HepG2 (cell line): ENCODE measurements around the gene TLE2. TPM values are rescaled to one million over a fixed set of nuclear protein-coding genes. Genes with fewer than 3 reads are reported as not detected.

Experiments
- ATAC-seq: fragments of 200-7000 bp; cut with Tn5 transposase; 3 replicates; pipeline ENCODE4 v1.9.1; 2020; ENCODE audit warnings: mild to moderate bottlenecking, moderate library complexity
- BruUV-seq: library from RNA; stranded (reverse); fragments of 400-500 nt; replicated peaks from 2 replicates; lab custom pipeline; 2021; lab: Mats Ljungman, UMichigan
- CTCF ChIA-PET: fragments of 300-600 bp; formaldehyde crosslinking; extraction: SDS; loops from one replicate; lab custom pipeline; 2021; ENCODE audit warnings: low total read pairs, inconsistent platforms, low intra/inter-chr PET ratio; lab: Yijun Ruan, JAX
- POLR2A ChIA-PET: fragments of 350-600 bp; sonication (Branson Sonifier 250); formaldehyde crosslinking; loops from one replicate; lab custom pipeline; 2020; ENCODE audit warnings: antibody characterized with exemption, inconsistent platforms; lab: Yijun Ruan, JAX
- DNase-seq: peaks from one replicate; pipeline ENCODE4 v3.0.0-alpha.2; 2015; ENCODE audit warnings: low spot score
- FAIRE-seq: peaks from 3 replicates; lab custom pipeline; 2011; peaks lifted over from hg19 to GRCh38; lab: Jason Lieb, UNC
- H2AFZ ChIP-seq: one replicate; pipeline ENCODE4 v1.6.1; 2011; ENCODE audit warnings: low read length, inconsistent platforms
- H3K27ac ChIP-seq: fragments of 300-600 bp; 3 replicates; pipeline ENCODE4 v1.8.0; 2011; ENCODE audit warnings: mixed run types, mild to moderate bottlenecking, mixed read lengths, low read length, inconsistent platforms; ENCODE audit not compliant: insufficient read depth; ENCODE audit errors: extremely low read length
- H3K27me3 ChIP-seq, 2 experiments: fragments of 200-600 bp in 1 of 2; 2 replicates in 1 of 2; 3 replicates in 1 of 2; pipeline versions ENCODE4 v1.6.0 to v1.8.0; 2011; ENCODE audit warnings: low read length in 2 of 2, mild to moderate bottlenecking in 2 of 2, moderate library complexity in 2 of 2, inconsistent platforms in 1 of 2; ENCODE audit not compliant: insufficient read depth in 2 of 2, control insufficient read depth in 1 of 2
- H3K36me3 ChIP-seq, 2 experiments: fragments of 200-600 bp in 1 of 2; replicated peaks in 1 of 2; 2 replicates in 1 of 2; 3 replicates in 1 of 2; pipeline versions ENCODE4 v1.5.1 to v1.8.0; 2011; ENCODE audit warnings: low read length in 2 of 2, inconsistent platforms in 1 of 2; ENCODE audit not compliant: insufficient read depth in 2 of 2, control insufficient read depth in 1 of 2
- H3K4me1 ChIP-seq: 2 replicates; pipeline ENCODE4 v1.5.1; 2012; ENCODE audit warnings: low read length, inconsistent platforms; ENCODE audit not compliant: insufficient read depth
- H3K4me2 ChIP-seq: 2 replicates; pipeline ENCODE4 v1.6.0; 2011; ENCODE audit warnings: low read depth, low read length, inconsistent platforms
- H3K4me3 ChIP-seq, 3 experiments: fragments of 200-600 bp in 1 of 3; sonication (generic), shearing (Covaris generic) in 1 of 3; replicated peaks in 1 of 3; 2 replicates each; pipeline ENCODE4 v1.5.1; 2011 to 2016; ENCODE audit warnings: low read length in 3 of 3, inconsistent platforms in 2 of 3, low read depth in 2 of 3, mild to moderate bottlenecking in 2 of 3, control low read depth in 1 of 3, mixed read lengths in 1 of 3; ENCODE audit not compliant: insufficient read depth in 1 of 3
- H3K79me2 ChIP-seq: one replicate; pipeline ENCODE4 v1.6.1; 2011; ENCODE audit warnings: low read length, inconsistent platforms; ENCODE audit not compliant: insufficient read depth
- H3K9ac ChIP-seq: 2 replicates; pipeline ENCODE4 v1.6.0; 2011; ENCODE audit warnings: mild to moderate bottlenecking, low read depth, low read length, inconsistent platforms; ENCODE audit not compliant: insufficient read depth
- H3K9me3 ChIP-seq: 2 replicates; pipeline ENCODE4 v1.5.1; 2012; ENCODE audit warnings: mild to moderate bottlenecking, low read length
- H4K20me1 ChIP-seq: 2 replicates; pipeline ENCODE4 v1.6.0; 2011; ENCODE audit warnings: inconsistent platforms, mild to moderate bottlenecking, low read length, moderate library complexity; ENCODE audit not compliant: insufficient read depth
- ADNP ChIP-seq: sonication (generic); formaldehyde crosslinking; IDR thresholded peaks from 2 replicates; pipeline ENCODE4 v1.4.0; 2020; ENCODE audit warnings: missing genetic modification reagents
- EED ChIP-seq: sonication (generic); formaldehyde crosslinking; IDR thresholded peaks from 2 replicates; pipeline ENCODE4 v1.5.0; 2020; ENCODE audit warnings: mild to moderate bottlenecking, missing genetic modification reagents
- FOXJ3 ChIP-seq: sonication (generic); formaldehyde crosslinking; IDR thresholded peaks from 2 replicates; pipeline ENCODE4 v1.4.0; 2020; ENCODE audit warnings: missing genetic modification reagents, mild to moderate bottlenecking, borderline replicate concordance
- LCORL ChIP-seq, 2 experiments: fragments of 450-650 bp in 1 of 2; sonication (generic) in 1 of 2; formaldehyde crosslinking in 1 of 2; IDR thresholded peaks; 2 replicates each; pipeline versions ENCODE4 v1.5.0 to v1.6.1; 2017 to 2020; ENCODE audit warnings: antibody characterized with exemption in 1 of 2, missing genetic modification reagents in 1 of 2
- MTF1 ChIP-seq: sonication (generic); formaldehyde crosslinking; IDR thresholded peaks from 2 replicates; pipeline ENCODE4 v1.5.0; 2020; ENCODE audit warnings: missing genetic modification reagents
- PAWR ChIP-seq: sonication (generic); formaldehyde crosslinking; IDR thresholded peaks from 2 replicates; pipeline ENCODE4 v1.4.0; 2020; ENCODE audit warnings: missing genetic modification reagents, mild to moderate bottlenecking, borderline replicate concordance
- TBP ChIP-seq: sonication (generic); formaldehyde crosslinking; IDR thresholded peaks from 2 replicates; pipeline ENCODE4 v1.5.0; 2020; ENCODE audit warnings: missing genetic modification reagents
- YEATS4 ChIP-seq: sonication (generic); formaldehyde crosslinking; IDR thresholded peaks from 2 replicates; pipeline ENCODE4 v1.4.0; 2020; ENCODE audit warnings: missing genetic modification reagents, borderline replicate concordance
- ZEB1 ChIP-seq: IDR thresholded peaks from 2 replicates; pipeline ENCODE4 v1.6.1; 2012; ENCODE audit warnings: mild to moderate bottlenecking, low read depth, inconsistent platforms; ENCODE audit not compliant: insufficient replicate concordance
- ZNF121 ChIP-seq: sonication (generic); formaldehyde crosslinking; IDR thresholded peaks from 2 replicates; pipeline ENCODE4 v1.5.0; 2020; ENCODE audit warnings: mild to moderate bottlenecking, missing genetic modification reagents
- ZNF232 ChIP-seq: sonication (generic); formaldehyde crosslinking; IDR thresholded peaks from 2 replicates; pipeline ENCODE4 v1.4.0; 2020; ENCODE audit warnings: missing genetic modification reagents, borderline replicate concordance
- ZNF773 ChIP-seq: sonication (generic); formaldehyde crosslinking; IDR thresholded peaks from 2 replicates; pipeline ENCODE4 v1.4.0; 2020; ENCODE audit warnings: missing genetic modification reagents, borderline replicate concordance
- WGBS: methylation state at CpG from one replicate; pipeline ENCODE4 v1.1.6; 2017; ENCODE audit warnings: low lambda C conversion rate; 5-methylcytosine and 5-hydroxymethylcytosine counted together
- in situ Hi-C: cut with HindIII; loops from 2 replicates; pipeline ENCODE4 v1.10.0; 2017; ENCODE audit warnings: low pct_unique_long_range_greater_than_20kb; ENCODE audit not compliant: extremely low pct_ligation_motif_present
- intact Hi-C: fragments of 100-400 bp; cut with micrococcal nuclease; formaldehyde crosslinking; loops from one replicate; pipeline ENCODE4 v1.10.0; 2022; ENCODE audit not compliant: unreplicated experiment
- polyA plus RNA-seq, 8 experiments: library from polyadenylated mRNA; depleted of rRNA in 3 of 8; stranded (reverse) in 7 of 8; unstranded in 1 of 8; fragments of >200 nt; fragmentation: Illumina TruSeq in 4 of 8; extraction: Trizol in 4 of 8; gene quantifications; 2 replicates each; pipeline versions ENCODE4 v1.2.1 to v1.2.3, GENCODE V29; 2011 to 2016; ENCODE audit warnings: low read depth in 4 of 8, missing spikeins in 1 of 8, mixed read lengths in 1 of 8; ENCODE audit not compliant: insufficient read depth in 1 of 8
- total RNA-seq, 5 experiments: library from RNA; depleted of rRNA; stranded (reverse); fragments of >200 nt; fragmentation: Illumina TruSeq; extraction: Trizol; gene quantifications; 2 replicates each; pipeline ENCODE4 v1.2.3, GENCODE V29; 2016; ENCODE audit warnings: low read depth in 1 of 5
- TF ChIP-seq, protein P1 (sequence below): sonication (generic); formaldehyde crosslinking; IDR thresholded peaks from 2 replicates; pipeline ENCODE4 v1.4.0; 2020; ENCODE audit warnings: missing genetic modification reagents
- TF ChIP-seq, protein P2 (sequence below): sonication (generic); formaldehyde crosslinking; IDR thresholded peaks from 2 replicates; pipeline ENCODE4 v1.8.1; 2023; ENCODE audit warnings: mild to moderate bottlenecking, moderate library complexity, missing genetic modification reagents
- TF ChIP-seq, protein P3 (sequence below): sonication (generic); formaldehyde crosslinking; conservative IDR thresholded peaks from 2 replicates; pipeline ENCODE4 v1.4.0; 2020; ENCODE audit warnings: missing genetic modification reagents
- TF ChIP-seq, protein P4 (sequence below): IDR thresholded peaks from 2 replicates; pipeline ENCODE4 v1.6.1; 2016; ENCODE audit warnings: missing genetic modification reagents, missing compliant biosample characterization
- TF ChIP-seq, protein P5 (sequence below): sonication (generic); formaldehyde crosslinking; conservative IDR thresholded peaks from 2 replicates; pipeline ENCODE4 v1.8.0; 2022; ENCODE audit warnings: mild to moderate bottlenecking, moderate library complexity, missing genetic modification reagents

Gene TLE2
- total and polyA plus RNA-seq, 2 of the 13 experiments (the other 11 are each of a cell fraction or from before 2014, with no cell fraction given): 0.07 to 0.81 TPM

DNA sequence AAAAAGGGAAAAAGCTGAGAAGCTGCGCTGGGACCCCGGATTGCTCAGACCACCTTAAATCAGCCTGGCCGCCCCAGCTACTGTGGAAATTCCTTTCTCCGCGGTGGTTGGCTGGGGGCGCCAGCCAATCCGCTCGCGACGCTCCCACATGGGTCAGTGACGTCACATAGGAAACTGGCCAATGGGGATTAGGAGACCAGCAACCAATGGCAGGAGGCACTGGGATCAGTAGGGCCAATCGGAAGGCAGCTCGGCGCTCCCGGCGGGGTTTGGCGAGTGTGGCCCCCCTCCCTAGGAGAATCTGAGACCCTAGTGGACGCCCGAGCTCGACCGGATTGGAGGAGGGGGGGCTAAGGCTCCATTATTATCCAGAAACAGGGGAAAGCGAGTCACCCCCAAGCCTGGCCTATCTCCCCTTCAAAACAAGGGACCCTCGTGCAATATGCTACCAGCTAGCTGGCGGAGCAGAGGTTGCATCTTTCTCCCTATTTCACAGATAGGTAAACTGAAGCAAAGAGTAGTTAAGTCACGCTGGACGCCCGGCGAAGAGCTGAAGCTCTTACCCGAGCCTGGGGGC, 6.5 kb upstream of the TLE2 start:
- CTCF ChIA-PET: interaction anchor here (0.7 kb wide), 1 partner anchor 86 kb away, joined by 3 read pairs; no protein-coding TSS in a partner anchor
- H3K9me3 ChIP-seq: no peaks in the 10 kb centered on the region
- no peaks in the 10 kb centered on the region for H3K79me2 ChIP-seq
- peaks cover 67% of the 10 kb centered on the region for H3K4me1 ChIP-seq
- H3K27me3 ChIP-seq: peaks cover 3 to 16% of the 10 kb centered on the region in 2 experiments; a peak in 2 of 5 replicates
- peak overlapping the region; percentile 85 for H3K27ac ChIP-seq
- H4K20me1 ChIP-seq: no peaks in the 10 kb centered on the region
- peak overlapping the region; percentile 74 for H3K9ac ChIP-seq
- H3K36me3 ChIP-seq: no peaks in the 10 kb centered on the region
- in situ Hi-C loops: no loop called here
- POLR2A ChIA-PET: interaction anchor here (0.6 to 3.0 kb wide), 19 partner anchors 10 to 1196 kb away, joined by 3 to 23 read pairs (median 4); partner anchors contain the start of genes DOHH, GADD45B, TLE5 and TLE6
- no TSS peak for BruUV-seq
- intact Hi-C loops: loop anchor here (1.0 kb wide), 1 partner anchor 58 kb away; the partner anchor contains the start of gene TLE6
- peak overlapping the region; percentile 82 for H2AFZ ChIP-seq
- FAIRE-seq: peak; percentile 98
- H3K4me2 ChIP-seq: peak overlapping the region; percentile 98
- 0% methylated on average over 10 of the region's 29 CpGs for WGBS
- peak overlapping the region; percentile 73 to 82 (median 78) for H3K4me3 ChIP-seq
- DNase-seq: peak; percentile 98
- ATAC-seq: peak; percentile 84
- TF ChIP-seq PAWR (0 out of 2 replicates have a peak, but pooled peaks have one; percentile 20), FOXJ3 (CRISPR knock-in tag) (no peak), YEATS4 (peak; percentile 6; the same call in 1 of the 2 replicates), MTF1 (CRISPR knock-in tag) (no peak), TBP (CRISPR knock-in tag) (no peak), ADNP (CRISPR knock-in tag) (no peak), ZNF121 (no peak), ZNF773 (no peak), EED (CRISPR knock-in tag) (no peak), ZNF232 (no peak), ZEB1 (no peak), LCORL (IDR thresholded peaks at IDR 0.05) (no peak), LCORL (CRISPR knock-in tag; IDR thresholded peaks at IDR 0.05) (peak; percentile 56)
- TF ChIP-seq, protein P1, sequence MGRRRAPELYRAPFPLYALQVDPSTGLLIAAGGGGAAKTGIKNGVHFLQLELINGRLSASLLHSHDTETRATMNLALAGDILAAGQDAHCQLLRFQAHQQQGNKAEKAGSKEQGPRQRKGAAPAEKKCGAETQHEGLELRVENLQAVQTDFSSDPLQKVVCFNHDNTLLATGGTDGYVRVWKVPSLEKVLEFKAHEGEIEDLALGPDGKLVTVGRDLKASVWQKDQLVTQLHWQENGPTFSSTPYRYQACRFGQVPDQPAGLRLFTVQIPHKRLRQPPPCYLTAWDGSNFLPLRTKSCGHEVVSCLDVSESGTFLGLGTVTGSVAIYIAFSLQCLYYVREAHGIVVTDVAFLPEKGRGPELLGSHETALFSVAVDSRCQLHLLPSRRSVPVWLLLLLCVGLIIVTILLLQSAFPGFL: no peak
- TF ChIP-seq, protein P2, sequence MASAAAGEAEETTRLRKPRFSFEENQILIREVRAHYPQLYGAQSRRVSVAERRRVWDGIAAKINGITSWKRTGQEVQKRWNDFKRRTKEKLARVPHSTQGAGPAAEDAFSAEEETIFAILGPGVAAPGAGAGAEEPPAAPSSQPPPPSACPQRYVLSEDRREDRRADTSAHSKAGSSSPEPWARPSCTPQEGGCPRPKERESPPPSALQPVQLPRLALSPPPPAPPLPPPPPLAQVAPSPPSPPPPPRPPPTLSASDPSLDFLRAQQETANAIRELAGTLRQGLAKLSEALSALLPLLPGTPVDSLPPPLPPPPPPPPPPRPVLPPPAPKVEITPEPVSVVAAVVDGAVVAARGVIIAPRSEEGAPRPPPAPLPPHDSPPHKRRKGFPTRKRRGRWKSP (CRISPR knock-in tag): 0 out of 2 replicates have a peak, but pooled peaks have one; percentile 9
- TF ChIP-seq, protein P3, sequence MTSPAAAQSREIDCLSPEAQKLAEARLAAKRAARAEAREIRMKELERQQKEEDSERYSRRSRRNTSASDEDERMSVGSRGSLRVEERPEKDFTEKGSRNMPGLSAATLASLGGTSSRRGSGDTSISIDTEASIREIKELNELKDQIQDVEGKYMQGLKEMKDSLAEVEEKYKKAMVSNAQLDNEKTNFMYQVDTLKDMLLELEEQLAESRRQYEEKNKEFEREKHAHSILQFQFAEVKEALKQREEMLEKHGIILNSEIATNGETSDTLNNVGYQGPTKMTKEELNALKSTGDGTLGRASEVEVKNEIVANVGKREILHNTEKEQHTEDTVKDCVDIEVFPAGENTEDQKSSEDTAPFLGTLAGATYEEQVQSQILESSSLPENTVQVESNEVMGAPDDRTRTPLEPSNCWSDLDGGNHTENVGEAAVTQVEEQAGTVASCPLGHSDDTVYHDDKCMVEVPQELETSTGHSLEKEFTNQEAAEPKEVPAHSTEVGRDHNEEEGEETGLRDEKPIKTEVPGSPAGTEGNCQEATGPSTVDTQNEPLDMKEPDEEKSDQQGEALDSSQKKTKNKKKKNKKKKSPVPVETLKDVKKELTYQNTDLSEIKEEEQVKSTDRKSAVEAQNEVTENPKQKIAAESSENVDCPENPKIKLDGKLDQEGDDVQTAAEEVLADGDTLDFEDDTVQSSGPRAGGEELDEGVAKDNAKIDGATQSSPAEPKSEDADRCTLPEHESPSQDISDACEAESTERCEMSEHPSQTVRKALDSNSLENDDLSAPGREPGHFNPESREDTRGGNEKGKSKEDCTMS (CRISPR knock-in tag): no peak
- TF ChIP-seq, protein P4, sequence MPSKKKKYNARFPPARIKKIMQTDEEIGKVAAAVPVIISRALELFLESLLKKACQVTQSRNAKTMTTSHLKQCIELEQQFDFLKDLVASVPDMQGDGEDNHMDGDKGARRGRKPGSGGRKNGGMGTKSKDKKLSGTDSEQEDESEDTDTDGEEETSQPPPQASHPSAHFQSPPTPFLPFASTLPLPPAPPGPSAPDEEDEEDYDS (CRISPR knock-in tag): peak; percentile 22; the same call in 1 of the 2 replicates
- TF ChIP-seq, protein P5, sequence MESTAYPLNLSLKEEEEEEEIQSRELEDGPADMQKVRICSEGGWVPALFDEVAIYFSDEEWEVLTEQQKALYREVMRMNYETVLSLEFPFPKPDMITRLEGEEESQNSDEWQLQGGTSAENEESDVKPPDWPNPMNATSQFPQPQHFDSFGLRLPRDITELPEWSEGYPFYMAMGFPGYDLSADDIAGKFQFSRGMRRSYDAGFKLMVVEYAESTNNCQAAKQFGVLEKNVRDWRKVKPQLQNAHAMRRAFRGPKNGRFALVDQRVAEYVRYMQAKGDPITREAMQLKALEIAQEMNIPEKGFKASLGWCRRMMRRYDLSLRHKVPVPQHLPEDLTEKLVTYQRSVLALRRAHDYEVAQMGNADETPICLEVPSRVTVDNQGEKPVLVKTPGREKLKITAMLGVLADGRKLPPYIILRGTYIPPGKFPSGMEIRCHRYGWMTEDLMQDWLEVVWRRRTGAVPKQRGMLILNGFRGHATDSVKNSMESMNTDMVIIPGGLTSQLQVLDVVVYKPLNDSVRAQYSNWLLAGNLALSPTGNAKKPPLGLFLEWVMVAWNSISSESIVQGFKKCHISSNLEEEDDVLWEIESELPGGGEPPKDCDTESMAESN (CRISPR knock-in tag): no peak
